HG03064 (cell line): ENCODE results near the gene CSRNP3.
"Not testable (repeated sequence)": the region's sequence is repeated elsewhere in the genome, so short reads cannot be mapped to it uniquely, and the experiment has no call there.

Experiments used
- ATAC-seq: cut with Tn5 transposase; IDR thresholded peaks from one replicate; pipeline ENCODE4 v1.9.1; 2021; ENCODE audit warnings: low read depth; ENCODE audit not compliant: unreplicated experiment

Gene CSRNP3

GRCh38 chr2:165629776-165630175 lies 160.3 kb downstream of the CSRNP3 start:
- ATAC-seq = no peak

GRCh38 chr2:165630236-165630635 lies 160.7 kb downstream of the CSRNP3 start:
- no peak for ATAC-seq

DNA sequence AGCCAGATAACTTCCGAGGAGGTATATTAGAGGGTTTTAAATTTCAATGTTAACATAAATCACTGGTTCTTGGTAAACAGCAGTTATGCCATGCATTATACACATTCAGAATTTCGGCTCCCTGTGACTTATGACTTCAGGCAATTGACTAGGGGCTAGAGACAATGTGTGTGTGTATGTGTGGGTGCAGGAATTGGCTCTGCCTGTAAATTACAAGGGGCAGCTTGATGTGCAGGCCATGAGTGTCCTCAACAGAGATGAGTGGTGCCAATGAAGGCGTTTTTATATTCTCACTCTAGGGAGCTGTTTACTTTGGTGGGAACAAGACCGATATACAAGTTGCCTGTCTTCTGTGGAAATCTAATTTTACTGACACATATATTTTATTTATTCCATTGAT lies 161.6 kb downstream of the CSRNP3 start:
- ATAC-seq = no peak

GRCh38 chr2:165632594-165632993 lies 163.1 kb downstream of the CSRNP3 start:
- ATAC-seq = no peak

DNA sequence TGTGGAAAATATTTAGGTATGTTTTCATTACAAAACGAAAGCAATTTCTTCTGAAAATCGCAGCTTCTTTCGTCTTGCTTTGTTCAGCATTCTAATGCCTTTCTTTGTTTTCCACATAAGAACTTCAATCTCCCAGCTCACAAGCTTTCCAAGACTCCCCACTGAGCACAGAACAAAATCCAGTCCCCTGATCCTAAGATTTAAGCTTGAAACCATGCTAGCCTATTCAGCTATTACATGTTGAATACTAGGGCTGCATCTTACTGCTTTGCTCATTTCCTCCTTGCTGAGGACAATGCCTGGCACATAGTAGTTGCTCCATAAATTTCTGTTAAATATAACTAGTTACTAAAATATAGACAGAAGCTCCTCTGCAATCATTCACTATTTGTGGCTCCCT lies 163.9 kb downstream of the CSRNP3 start:
- ATAC-seq = no peak

DNA sequence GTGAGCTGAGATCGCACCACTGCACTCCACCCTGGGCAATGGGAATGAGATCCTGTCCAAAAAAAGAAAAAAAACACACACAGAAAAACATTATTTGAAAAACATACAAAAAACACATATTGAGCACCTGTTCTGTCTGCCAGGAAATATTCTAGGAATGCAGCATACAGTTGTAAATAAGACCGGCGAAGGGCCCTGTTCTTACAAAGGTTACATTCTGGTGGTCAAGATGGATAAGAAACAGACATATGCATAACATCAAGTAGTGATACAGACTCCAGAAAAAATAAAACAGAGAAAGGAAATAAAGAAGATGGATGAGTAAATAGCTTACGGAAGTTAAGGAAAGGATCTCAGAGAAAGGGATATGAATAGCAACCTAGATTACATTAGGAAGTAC lies 164.8 kb downstream of the CSRNP3 start:
- no peak for ATAC-seq

DNA sequence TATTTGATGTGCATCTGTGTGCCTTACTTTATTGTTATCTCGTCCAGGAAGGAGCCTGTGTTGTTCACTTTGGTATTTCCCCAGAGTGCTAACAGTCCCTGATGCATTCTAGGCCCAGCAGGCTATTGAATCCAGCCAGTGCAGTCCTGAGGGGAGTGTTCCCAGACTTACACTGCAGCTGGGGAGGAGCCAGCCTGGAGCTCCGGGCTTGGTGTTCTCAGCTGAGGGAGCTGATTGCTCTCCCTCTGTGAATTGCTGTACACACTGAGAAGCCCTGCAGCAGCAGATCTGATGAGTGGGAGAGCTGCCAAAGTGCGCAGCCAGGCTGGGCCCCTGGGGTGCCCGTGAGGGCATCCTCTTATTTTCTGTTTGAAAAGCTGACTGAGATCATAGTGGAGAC lies 165.4 kb downstream of the CSRNP3 start:
- ATAC-seq = no peak

- ATAC-seq = no peak
These were observed 166.0 kb downstream of the CSRNP3 start for GRCh38 chr2:165635532-165635931.

DNA sequence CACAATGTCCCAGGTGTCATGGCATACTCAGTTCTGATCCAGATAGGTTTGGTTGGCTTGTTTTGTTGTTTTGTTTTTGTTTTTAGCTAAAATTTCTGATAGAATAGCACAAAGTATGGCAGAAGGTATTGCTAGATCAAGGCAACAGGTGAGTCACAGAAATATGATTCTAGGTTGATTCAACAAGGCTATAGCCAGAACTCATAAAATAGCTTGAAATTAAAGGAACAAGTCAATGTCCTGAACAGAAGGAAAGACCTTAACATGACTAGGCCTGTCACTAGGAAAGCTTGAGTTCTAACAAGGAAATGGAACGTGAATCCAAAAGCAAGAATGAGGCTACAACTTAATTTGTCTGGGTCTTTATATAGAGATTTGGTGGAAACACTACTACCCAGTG lies 167.5 kb downstream of the CSRNP3 start:
- ATAC-seq = no peak

DNA sequence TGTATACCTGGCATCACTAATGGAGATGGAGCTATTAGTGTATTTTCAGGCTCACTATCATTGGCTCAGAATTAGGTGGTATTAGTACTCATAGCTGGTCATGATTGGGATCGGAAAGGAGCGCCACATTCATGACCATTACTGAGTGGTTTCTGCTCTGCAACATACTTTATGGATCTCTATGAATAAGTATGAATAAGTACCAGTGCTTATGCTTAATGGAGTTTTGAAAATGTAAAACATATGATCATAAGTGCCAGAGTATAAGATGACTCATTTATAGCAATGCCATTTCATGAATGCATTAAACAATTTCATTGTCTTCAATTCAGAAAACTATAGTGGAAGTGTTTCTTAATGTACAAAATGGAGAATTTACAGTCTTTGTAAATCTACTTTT lies 167.9 kb downstream of the CSRNP3 start:
- ATAC-seq = no peak

- ATAC-seq = no peak
These were observed 170.0 kb downstream of the CSRNP3 start for GRCh38 chr2:165639504-165639903.

DNA sequence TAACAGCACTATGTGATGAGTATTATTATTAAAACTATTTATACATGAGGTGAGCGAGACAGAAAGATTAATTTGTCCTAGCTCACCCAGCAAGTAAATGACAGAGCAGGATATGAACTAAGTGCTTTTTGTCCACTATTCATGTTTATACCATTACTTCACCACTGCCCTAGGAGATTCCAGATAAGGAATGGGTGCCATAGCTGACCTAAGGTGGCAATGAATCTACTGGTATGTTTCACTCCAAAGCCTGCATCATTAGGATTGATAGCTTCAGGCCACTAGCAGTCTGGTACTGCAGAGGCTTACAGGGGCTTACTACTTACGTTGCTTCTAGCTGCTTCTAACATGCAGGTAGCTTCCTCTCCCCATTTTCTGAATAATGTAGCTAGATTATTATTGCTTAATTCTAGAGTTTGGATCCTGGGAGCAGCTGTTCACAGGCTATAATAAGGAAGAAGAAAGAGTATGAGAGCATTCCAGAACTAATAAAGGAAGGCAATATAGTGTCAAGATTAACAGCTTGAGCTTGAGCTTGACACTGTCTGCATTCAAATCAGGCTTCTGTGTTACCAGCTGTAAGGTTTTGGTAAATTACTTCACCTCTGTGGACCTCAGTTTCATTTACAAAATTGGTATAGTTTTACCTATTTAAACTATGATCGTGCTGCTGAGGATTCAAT lies 170.9 kb downstream of the CSRNP3 start:
- ATAC-seq = no peak

GRCh38 chr2:165645930-165646831 lies 176.7 kb downstream of the CSRNP3 start:
- ATAC-seq = no peak

DNA sequence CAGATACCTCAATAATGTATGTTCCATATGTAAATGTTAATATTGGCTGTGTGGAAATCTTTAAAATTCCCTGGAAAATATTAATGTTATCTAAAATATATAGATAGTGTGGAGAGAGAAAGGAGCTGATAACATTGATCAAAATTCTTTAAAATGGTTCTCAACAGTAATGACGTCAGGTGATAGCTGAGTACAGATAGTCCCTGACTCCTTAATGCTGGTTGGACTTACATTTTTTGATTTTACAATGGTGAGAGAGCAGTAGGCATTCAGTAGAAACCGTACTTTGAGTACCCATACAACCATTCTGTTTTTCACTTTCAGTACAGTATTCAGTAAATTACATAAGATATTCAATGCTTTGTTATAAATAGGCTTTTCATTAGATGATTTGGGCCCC lies 177.9 kb downstream of the CSRNP3 start:
- ATAC-seq = no peak

DNA sequence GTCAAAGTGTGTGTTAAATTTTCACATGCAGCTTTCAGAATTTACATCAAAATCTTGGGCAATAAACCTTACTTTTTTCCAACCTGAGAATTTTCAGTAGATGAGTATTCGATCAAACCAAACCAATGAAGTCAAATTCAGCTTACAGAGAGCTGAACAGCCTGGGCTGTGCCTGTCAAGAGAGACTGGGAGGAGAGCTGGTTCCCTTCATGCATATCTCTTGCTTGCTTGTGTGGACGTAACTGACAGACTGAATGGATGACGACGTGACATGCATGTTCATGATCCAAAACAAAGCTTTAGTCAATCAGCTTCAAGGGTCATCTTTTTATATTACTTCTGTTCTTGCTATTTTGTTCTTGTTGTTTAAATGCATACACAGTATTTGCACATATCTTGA lies 179.3 kb downstream of the CSRNP3 start:
- no peak for ATAC-seq

DNA sequence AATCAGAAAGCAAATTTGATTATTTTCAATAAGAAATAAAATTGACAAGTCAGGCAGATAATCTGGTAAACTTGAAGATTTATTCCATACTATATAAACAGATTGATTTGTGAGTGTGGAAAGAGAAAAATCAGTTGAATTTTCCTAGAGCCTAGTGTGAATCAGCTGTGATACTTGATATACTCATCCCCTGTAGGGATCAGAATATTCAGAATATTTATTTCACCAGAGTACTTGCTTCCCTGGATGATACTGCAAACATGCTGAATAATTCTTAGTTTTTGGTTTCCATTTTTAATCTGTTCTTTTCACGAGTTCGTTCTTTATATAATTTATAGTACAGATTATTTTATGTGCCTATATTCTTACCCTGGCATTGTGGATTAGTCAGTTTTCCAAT lies 181.7 kb downstream of the CSRNP3 start:
- ATAC-seq = no peak

- no peak for ATAC-seq
These were observed 186.2 kb downstream of the CSRNP3 start for GRCh38 chr2:165655661-165656060.

- no peak for ATAC-seq
These were observed 190.9 kb downstream of the CSRNP3 start for GRCh38 chr2:165660361-165660760.

DNA sequence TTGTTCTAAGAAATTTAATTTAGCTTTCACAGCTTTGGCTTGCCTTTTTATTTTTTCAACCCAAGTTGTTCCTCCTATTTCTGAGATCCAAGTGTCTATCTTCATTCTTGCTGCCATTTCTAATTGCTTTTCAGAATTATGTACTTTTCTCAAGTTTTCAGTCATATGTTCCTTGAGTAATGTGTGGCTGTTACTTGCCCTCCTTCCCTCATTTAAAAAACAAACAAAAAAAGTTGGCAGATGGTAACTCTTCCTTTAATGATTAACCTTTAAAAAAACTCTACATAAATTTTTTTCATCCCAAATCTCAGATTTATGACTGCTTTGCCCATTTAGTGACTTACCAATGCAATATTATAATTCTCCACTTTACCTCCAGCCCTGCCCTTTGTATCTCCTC lies 193.2 kb downstream of the CSRNP3 start:
- ATAC-seq = no peak

- no peak for ATAC-seq
These were observed 196.1 kb downstream of the CSRNP3 start for GRCh38 chr2:165665614-165666013.

DNA sequence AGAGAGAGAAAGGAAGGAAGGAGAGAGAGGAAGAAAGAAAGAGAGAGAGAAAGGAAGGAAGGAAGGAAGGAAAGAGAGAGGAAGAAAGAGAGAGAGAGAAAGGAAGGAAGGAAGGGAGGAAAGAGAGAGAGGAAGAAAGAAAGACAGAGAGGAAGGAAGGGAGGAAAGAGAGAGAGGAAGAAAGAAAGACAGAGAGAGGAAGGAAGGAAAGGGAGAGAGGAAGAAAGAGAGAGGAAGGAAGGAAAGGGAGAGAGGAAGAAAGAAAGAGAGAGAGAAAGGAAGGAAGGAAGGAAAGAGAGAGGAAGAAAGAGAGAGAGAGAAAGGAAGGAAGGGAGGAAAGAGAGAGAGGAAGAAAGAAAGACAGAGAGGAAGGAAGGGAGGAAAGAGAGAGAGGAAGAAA lies 196.6 kb downstream of the CSRNP3 start:
- not testable (repeated sequence) for ATAC-seq

- ATAC-seq = no peak
These were observed 197.1 kb downstream of the CSRNP3 start for GRCh38 chr2:165666605-165667004.
